Effector memory CD8-positive, alpha-beta T cell (primary cell): Measurements from ENCODE around the gene SLC2A13.

ENCODE experiments used
- ATAC-seq: fragments of 150-1000 bp; cut with Tn5 transposase; replicated peaks from 2 replicates; pipeline ENCODE4 v1.10.0; 2021; ENCODE audit warnings: mild to moderate bottlenecking, moderate library complexity
- DNase-seq, 3 experiments: peaks; one replicate each; pipeline ENCODE4 v3.0.0; 2021
- H3K27ac Mint-ChIP-seq, 2 donors: one replicate each; pipeline ENCODE4 v1.8.0; 2022; ENCODE audit warnings: mild to moderate bottlenecking in 2 of 2, mixed read lengths in 2 of 2, moderate library complexity in 2 of 2
- H3K27me3 Mint-ChIP-seq, 2 donors: one replicate each; pipeline ENCODE4 v1.8.0; 2022; ENCODE audit warnings: mixed read lengths in 2 of 2
- H3K36me3 Mint-ChIP-seq: one replicate; pipeline ENCODE4 v1.8.0; 2022; ENCODE audit warnings: mild to moderate bottlenecking, moderate library complexity, mixed read lengths; ENCODE audit not compliant: insufficient read depth
- H3K4me1 Mint-ChIP-seq, 2 donors: one replicate each; pipeline ENCODE4 v1.8.0; 2022; ENCODE audit warnings: low read depth in 2 of 2, mixed read lengths in 2 of 2
- H3K4me3 Mint-ChIP-seq, 2 donors: one replicate each; pipeline ENCODE4 v1.8.0; 2022; ENCODE audit warnings: mild to moderate bottlenecking in 2 of 2, mixed read lengths in 2 of 2, moderate library complexity in 2 of 2
- H3K9me3 Mint-ChIP-seq, 2 donors: one replicate each; pipeline ENCODE4 v1.8.0; 2022; ENCODE audit warnings: mixed read lengths in 2 of 2

The SLC2A13 gene

GRCh38 chr12:40017488-40017887 is 88.4 kb downstream of the SLC2A13 start:
- Mint-ChIP-seq H3K36me3 (no peaks in the 10 kb centered on the region), H3K4me3 (no peak overlapping the region), H3K27ac (no peak overlapping the region), H3K9me3 (no peaks in the 10 kb centered on the region), H3K27me3 (no peaks in the 10 kb centered on the region), H3K4me1 (peaks cover 0 to 3% of the 10 kb centered on the region in 2 donors)
- ATAC-seq (no peak), DNase-seq (no peak)

GRCh38 chr12:40016980-40017379 is 88.9 kb downstream of the SLC2A13 start:
- ATAC-seq (no peak), DNase-seq (no peak)
- H3K4me3 Mint-ChIP-seq, result no peak overlapping the region
- H3K27me3 Mint-ChIP-seq, result no peaks in the 10 kb centered on the region
- no peaks in the 10 kb centered on the region for H3K36me3 Mint-ChIP-seq
- peaks cover 0 to 3% of the 10 kb centered on the region in 2 donors for H3K4me1 Mint-ChIP-seq
- no peak overlapping the region for H3K27ac Mint-ChIP-seq
- H3K9me3 Mint-ChIP-seq, result no peaks in the 10 kb centered on the region

- Mint-ChIP-seq H3K4me1 (peaks cover 6 to 9% of the 10 kb centered on the region in 2 donors), H3K27ac (no peak overlapping the region), H3K4me3 (no peak overlapping the region), H3K27me3 (no peaks in the 10 kb centered on the region), H3K36me3 (no peaks in the 10 kb centered on the region), H3K9me3 (no peaks in the 10 kb centered on the region)
- DNase-seq (no peak), ATAC-seq (no peak)
Measured at GRCh38 chr12:40015881-40016280, 90.0 kb downstream of the SLC2A13 start.

- ATAC-seq (no peak), DNase-seq (no peak)
- no peak overlapping the region for H3K4me3 Mint-ChIP-seq
- H3K4me1 Mint-ChIP-seq, result peaks cover 6 to 9% of the 10 kb centered on the region in 2 donors
- no peaks in the 10 kb centered on the region for H3K27me3 Mint-ChIP-seq
- no peaks in the 10 kb centered on the region for H3K9me3 Mint-ChIP-seq
- no peaks in the 10 kb centered on the region for H3K36me3 Mint-ChIP-seq
- H3K27ac Mint-ChIP-seq, result no peak overlapping the region
Measured at GRCh38 chr12:40015345-40015744, 90.5 kb downstream of the SLC2A13 start.

- no peak overlapping the region for H3K4me3 Mint-ChIP-seq
- ATAC-seq, result no peak
Measured at GRCh38 chr12:40013847-40014246, 92.0 kb downstream of the SLC2A13 start.

GRCh38 chr12:40013292-40013691 is 92.6 kb downstream of the SLC2A13 start:
- no peaks in the 10 kb centered on the region for H3K9me3 Mint-ChIP-seq
- H3K27me3 Mint-ChIP-seq, result no peaks in the 10 kb centered on the region
- H3K4me1 Mint-ChIP-seq, result peaks cover 6 to 9% of the 10 kb centered on the region in 2 donors
- ATAC-seq, result no peak
- H3K27ac Mint-ChIP-seq, result no peak overlapping the region
- H3K4me3 Mint-ChIP-seq, result no peak overlapping the region
- H3K36me3 Mint-ChIP-seq, result no peaks in the 10 kb centered on the region
- DNase-seq, result no peak

More at GRCh38 chr12:40013847-40014246, 92.0 kb downstream of the SLC2A13 start:
- no peak overlapping the region for H3K27ac Mint-ChIP-seq
- DNase-seq, result no peak
- H3K36me3 Mint-ChIP-seq, result no peaks in the 10 kb centered on the region
- H3K4me1 Mint-ChIP-seq, result peaks cover 6 to 9% of the 10 kb centered on the region in 2 donors
- no peaks in the 10 kb centered on the region for H3K9me3 Mint-ChIP-seq
- H3K27me3 Mint-ChIP-seq, result no peaks in the 10 kb centered on the region

GRCh38 chr12:40012711-40013110 is 93.2 kb downstream of the SLC2A13 start:
- DNase-seq (no peak), ATAC-seq (no peak)
- no peaks in the 10 kb centered on the region for H3K36me3 Mint-ChIP-seq
- H3K4me1 Mint-ChIP-seq, result peaks cover 6 to 9% of the 10 kb centered on the region in 2 donors
- H3K9me3 Mint-ChIP-seq, result no peaks in the 10 kb centered on the region
- no peaks in the 10 kb centered on the region for H3K27me3 Mint-ChIP-seq
- peak overlapping the region in 1 of 2 donors; percentile 49 for H3K27ac Mint-ChIP-seq
- H3K4me3 Mint-ChIP-seq, result no peak overlapping the region

GRCh38 chr12:40011775-40012129 is 94.1 kb downstream of the SLC2A13 start:
- no peaks in the 10 kb centered on the region for H3K36me3 Mint-ChIP-seq
- H3K4me3 Mint-ChIP-seq, result peak overlapping the region; percentile 73 to 75
- H3K9me3 Mint-ChIP-seq, result no peaks in the 10 kb centered on the region
- H3K4me1 Mint-ChIP-seq, result peaks cover 6 to 9% of the 10 kb centered on the region in 2 donors
- ATAC-seq (peak; percentile 16), DNase-seq (no peak)
- no peaks in the 10 kb centered on the region for H3K27me3 Mint-ChIP-seq
- peak overlapping the region; percentile 50 to 75 for H3K27ac Mint-ChIP-seq

- H3K27me3 Mint-ChIP-seq, result no peaks in the 10 kb centered on the region
- ATAC-seq (peak; percentile 98), DNase-seq (peak; percentile 55 to 62 (median 59))
- H3K27ac Mint-ChIP-seq, result peak overlapping the region; percentile 50 to 75
- H3K4me3 Mint-ChIP-seq, result peak overlapping the region; percentile 73 to 75
- H3K4me1 Mint-ChIP-seq, result peaks cover 6 to 9% of the 10 kb centered on the region in 2 donors
- H3K36me3 Mint-ChIP-seq, result no peaks in the 10 kb centered on the region
- no peaks in the 10 kb centered on the region for H3K9me3 Mint-ChIP-seq
Measured at GRCh38 chr12:40010899-40011774, 94.7 kb downstream of the SLC2A13 start.

GRCh38 chr12:40002178-40003169 is 103.4 kb downstream of the SLC2A13 start:
- Mint-ChIP-seq H3K4me3 (no peak overlapping the region), H3K9me3 (peaks cover 7 to 11% of the 10 kb centered on the region in 2 donors), H3K4me1 (no peaks in the 10 kb centered on the region), H3K36me3 (no peaks in the 10 kb centered on the region), H3K27ac (no peak overlapping the region), H3K27me3 (no peaks in the 10 kb centered on the region)
- no peak for ATAC-seq
- no peak for DNase-seq

GRCh38 chr12:40001406-40001805 is 104.5 kb downstream of the SLC2A13 start:
- H3K27me3 Mint-ChIP-seq, result no peaks in the 10 kb centered on the region
- peaks cover 9 to 11% of the 10 kb centered on the region in 2 donors for H3K9me3 Mint-ChIP-seq
- DNase-seq (no peak), ATAC-seq (no peak)
- no peak overlapping the region for H3K27ac Mint-ChIP-seq
- no peak overlapping the region for H3K4me3 Mint-ChIP-seq
- no peaks in the 10 kb centered on the region for H3K36me3 Mint-ChIP-seq
- H3K4me1 Mint-ChIP-seq, result no peaks in the 10 kb centered on the region

GRCh38 chr12:40000884-40001283 is 105.0 kb downstream of the SLC2A13 start:
- Mint-ChIP-seq H3K36me3 (no peaks in the 10 kb centered on the region), H3K9me3 (peaks cover 9 to 11% of the 10 kb centered on the region in 2 donors)

GRCh38 chr12:39993268-39993667 is 112.6 kb downstream of the SLC2A13 start:
- no peaks in the 10 kb centered on the region for H3K36me3 Mint-ChIP-seq
- H3K27ac Mint-ChIP-seq, result no peak overlapping the region
- H3K27me3 Mint-ChIP-seq, result no peaks in the 10 kb centered on the region
- H3K4me3 Mint-ChIP-seq, result no peak overlapping the region
- peaks cover 0 to 15% of the 10 kb centered on the region in 2 donors for H3K4me1 Mint-ChIP-seq
- DNase-seq, result no peak
- peaks cover 0 to 3% of the 10 kb centered on the region in 2 donors for H3K9me3 Mint-ChIP-seq
- ATAC-seq, result no peak

More at GRCh38 chr12:40000884-40001283, 105.0 kb downstream of the SLC2A13 start:
- Mint-ChIP-seq H3K27me3 (no peaks in the 10 kb centered on the region), H3K4me1 (no peaks in the 10 kb centered on the region), H3K4me3 (no peak overlapping the region), H3K27ac (no peak overlapping the region)
- DNase-seq (no peak), ATAC-seq (no peak)
